ENCODE measurements around the gene TMEM240. TPM values are rescaled to one million over a fixed set of nuclear protein-coding genes. Genes with fewer than 3 reads are reported as not detected.

Gene TMEM240
- total RNA-seq, 2 experiments from 2014 or later: 0.28 TPM; not detected in 1

Other genes starting within 250 kb of the TMEM240 start
- gene ACAP3, start 232.7 kb downstream of the TMEM240 start, total RNA-seq: 10 to 100 TPM; 64.4 to 72.3 TPM
- gene PUSL1, start 232.0 kb downstream of the TMEM240 start, total RNA-seq: 10 to 100 TPM; 17.9 to 20.0 TPM
- gene INTS11, start 216.0 kb downstream of the TMEM240 start, total RNA-seq: 100 to 1,000 TPM; 109 to 111 TPM
- gene CPTP, start 215.8 kb downstream of the TMEM240 start, total RNA-seq: 10 to 100 TPM; 19.8 to 21.9 TPM
- under 1 TPM; 0.75 to 0.78 TPM for gene TAS1R3, start 209.3 kb downstream of the TMEM240 start, total RNA-seq
- gene DVL1, start 191.2 kb downstream of the TMEM240 start, total RNA-seq: 10 to 100 TPM; 36.0 to 37.8 TPM
- gene MXRA8, start 182.1 kb downstream of the TMEM240 start, total RNA-seq: under 1 TPM; 0.18 to 0.23 TPM
- gene AURKAIP1, start 165.4 kb downstream of the TMEM240 start, total RNA-seq: 100 to 1,000 TPM; 121 to 122 TPM
- 100 to 1,000 TPM; 104 TPM for gene CCNL2, start 141.3 kb downstream of the TMEM240 start, total RNA-seq
- gene MRPL20, start 133.3 kb downstream of the TMEM240 start, total RNA-seq: 10 to 100 TPM; 82.8 to 87.3 TPM
- not detected for gene ANKRD65, start 119.3 kb downstream of the TMEM240 start, total RNA-seq
- gene VWA1, start 104.9 kb downstream of the TMEM240 start, total RNA-seq: under 1 TPM; 0.33 to 0.45 TPM
- 1 to 10 TPM in 1 of 2 experiments, under 1 TPM in 1; 0.98 to 1.4 TPM for gene ATAD3C, start 90.9 kb downstream of the TMEM240 start, total RNA-seq
- gene ATAD3B, start 68.9 kb downstream of the TMEM240 start, total RNA-seq: 10 to 100 TPM; 25.5 to 26.9 TPM
- gene ATAD3A, start 28.5 kb downstream of the TMEM240 start, total RNA-seq: 10 to 100 TPM; 26.2 to 26.5 TPM
- gene SSU72, start 34.2 kb upstream of the TMEM240 start, total RNA-seq: 100 to 1,000 TPM; 111 to 113 TPM
- 1 to 10 TPM; 2.6 to 2.7 TPM for gene FNDC10, start 59.5 kb upstream of the TMEM240 start, total RNA-seq
- gene MIB2, start 74.9 kb upstream of the TMEM240 start, total RNA-seq: 10 to 100 TPM; 37.2 to 37.5 TPM
- 1 to 10 TPM in 1 of 2 experiments, under 1 TPM in 1; 0.63 to 2.4 TPM for gene MMP23B, start 91.5 kb upstream of the TMEM240 start, total RNA-seq
- gene CDK11B, start 118.4 kb upstream of the TMEM240 start, total RNA-seq: 10 to 100 TPM; 32.5 to 32.7 TPM
- 10 to 100 TPM; 54.5 to 55.7 TPM for gene SLC35E2B, start 152.2 kb upstream of the TMEM240 start, total RNA-seq
- gene CDK11A, start 183.7 kb upstream of the TMEM240 start, total RNA-seq: 10 to 100 TPM; 67.2 to 68.1 TPM
- 10 to 100 TPM; 78.0 to 81.5 TPM for gene NADK, start 237.8 kb upstream of the TMEM240 start, total RNA-seq

Measured in activated CD4-positive, alpha-beta memory T cell treated with anti-CD3 and anti-CD28 coated beads, Interleukin-2, amount 10 ng/mL, durations not matched to agents 7 days and 5 days (primary cell).